Middle frontal gyrus (tissue), 1 donor: ENCODE results near the gene RUNX2.

ENCODE experiments used
- DNase-seq: peaks from one replicate; pipeline ENCODE4 v3.0.0-alpha.2; 2015; ENCODE audit warnings: low spot score; ENCODE audit errors: extremely low spot score

Gene RUNX2

DNA sequence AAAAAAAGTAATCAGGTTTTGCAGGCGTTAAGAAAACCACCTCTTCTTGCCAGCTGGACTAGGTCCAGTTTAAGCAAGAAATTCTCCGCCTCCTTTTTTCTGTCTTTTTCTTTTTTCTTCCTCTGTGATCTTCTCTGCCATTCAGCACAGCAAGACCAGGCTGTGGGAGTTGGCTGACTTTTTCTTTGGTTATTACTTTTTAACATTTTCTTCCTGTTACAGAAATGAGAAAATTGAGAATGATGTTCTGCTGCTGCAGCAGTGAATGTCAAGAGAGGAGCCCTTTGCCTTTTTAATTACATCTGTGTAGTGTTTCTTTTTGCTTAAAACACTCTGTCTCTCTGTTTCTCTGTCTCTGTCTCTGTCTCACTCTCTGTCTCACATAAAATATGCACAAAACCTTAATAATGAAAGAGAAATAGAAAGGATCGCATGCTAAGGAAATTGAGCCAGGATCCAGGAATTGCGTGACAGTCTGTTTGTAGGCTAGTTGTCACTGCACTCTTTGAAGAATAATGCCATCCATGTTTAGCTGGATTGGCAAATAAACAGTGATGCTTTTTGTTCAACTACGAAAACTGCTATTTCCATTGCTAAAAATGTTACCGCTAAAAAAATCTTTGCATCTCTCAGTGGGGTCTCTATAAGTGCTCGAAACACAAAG lies 152.8 kb downstream of the RUNX2 start:
- DNase-seq = no peak

DNA sequence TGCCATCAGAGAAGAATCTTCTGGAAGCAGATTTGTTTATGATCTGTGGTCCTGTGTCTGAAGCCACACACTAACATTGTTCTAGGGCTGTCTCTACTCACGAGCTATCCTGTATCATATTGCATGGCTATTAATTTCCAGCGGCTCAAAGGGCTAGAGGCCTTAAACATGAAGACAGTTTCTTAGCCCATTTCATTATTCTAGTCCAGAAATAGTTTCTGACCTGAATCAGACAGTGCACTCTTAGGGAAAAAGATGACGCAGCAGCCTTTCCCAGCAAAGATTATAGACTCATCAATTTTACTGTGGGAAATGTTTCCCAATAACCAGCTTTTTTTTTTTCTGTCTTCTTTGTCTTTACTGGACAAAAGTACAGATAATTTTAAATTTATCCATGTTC lies 154.9 kb downstream of the RUNX2 start:
- no peak for DNase-seq

DNA sequence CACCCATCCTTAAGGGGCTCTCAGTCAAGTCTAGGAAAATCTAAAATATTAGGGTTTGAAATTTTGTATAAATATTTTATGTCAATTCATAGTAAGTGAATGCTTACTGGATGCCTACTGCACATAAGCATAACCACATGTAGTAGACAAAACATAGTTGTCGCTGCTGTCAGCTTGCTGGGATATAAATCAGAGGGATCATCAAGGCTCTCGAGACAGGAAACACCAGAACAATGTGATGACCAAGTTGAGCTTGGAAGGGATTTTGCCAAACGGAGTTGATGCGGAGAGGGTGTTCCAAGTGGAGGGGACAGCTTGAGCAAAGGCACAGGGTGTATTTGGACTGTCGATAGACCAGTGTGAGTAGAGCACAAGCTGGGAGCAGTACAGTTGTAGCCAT lies 155.4 kb downstream of the RUNX2 start:
- DNase-seq = no peak

DNA sequence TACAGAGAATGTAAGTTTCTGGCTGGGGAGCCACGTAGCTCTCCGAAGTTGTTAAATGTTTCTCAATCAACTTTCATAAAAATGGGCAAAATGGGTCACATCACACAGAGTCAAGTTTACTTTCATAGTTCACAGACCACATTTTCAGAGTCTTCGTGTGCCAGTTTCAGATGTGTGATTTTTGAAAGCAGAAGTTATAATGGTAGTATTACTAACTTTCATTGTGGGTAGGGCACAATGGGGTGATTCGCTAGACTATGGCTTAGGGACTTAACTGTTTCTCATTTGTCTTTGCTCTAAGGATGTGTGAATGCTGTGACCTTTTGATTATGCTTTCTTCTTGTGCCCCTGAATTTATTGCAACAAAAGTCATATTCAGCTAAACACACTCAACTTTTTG lies 158.6 kb downstream of the RUNX2 start:
- no peak for DNase-seq

DNA sequence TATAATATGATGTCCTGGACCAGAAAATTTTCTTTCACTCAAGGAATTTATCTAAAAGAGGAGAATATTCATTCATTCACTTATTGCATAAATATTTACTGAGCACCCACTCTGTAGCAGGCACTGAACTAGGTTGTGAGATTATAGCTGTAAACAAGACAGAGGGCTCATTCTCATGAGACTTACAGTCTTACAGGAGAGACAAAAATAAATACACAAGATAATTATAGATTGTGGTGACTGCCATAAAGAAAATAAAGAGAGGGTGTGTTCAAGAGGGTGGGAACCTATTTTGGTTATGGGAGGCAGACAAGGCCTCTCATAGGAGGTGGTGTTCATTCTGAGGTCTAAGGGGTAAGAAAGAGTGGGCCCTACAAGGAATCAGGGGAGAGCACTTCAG lies 159.5 kb downstream of the RUNX2 start:
- no peak for DNase-seq

DNA sequence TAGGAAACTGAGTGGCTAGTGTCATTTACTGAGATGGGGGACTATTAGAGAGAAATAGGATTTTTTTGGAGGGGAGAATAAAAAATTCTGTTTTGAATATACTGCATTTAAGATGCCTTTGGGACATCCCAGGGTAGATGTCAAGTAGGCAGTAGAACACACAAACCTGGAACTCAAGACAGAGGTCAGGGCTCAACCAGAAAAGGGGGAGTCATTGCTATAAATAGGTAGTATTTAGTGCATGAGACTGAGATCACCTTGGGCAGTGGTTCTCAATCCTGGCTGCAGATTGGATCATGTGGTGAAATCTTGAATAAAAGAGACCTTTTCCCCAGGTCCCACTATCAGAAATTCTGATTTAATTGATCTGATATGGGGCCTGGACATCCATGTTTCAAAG lies 160.1 kb downstream of the RUNX2 start:
- DNase-seq = no peak

DNA sequence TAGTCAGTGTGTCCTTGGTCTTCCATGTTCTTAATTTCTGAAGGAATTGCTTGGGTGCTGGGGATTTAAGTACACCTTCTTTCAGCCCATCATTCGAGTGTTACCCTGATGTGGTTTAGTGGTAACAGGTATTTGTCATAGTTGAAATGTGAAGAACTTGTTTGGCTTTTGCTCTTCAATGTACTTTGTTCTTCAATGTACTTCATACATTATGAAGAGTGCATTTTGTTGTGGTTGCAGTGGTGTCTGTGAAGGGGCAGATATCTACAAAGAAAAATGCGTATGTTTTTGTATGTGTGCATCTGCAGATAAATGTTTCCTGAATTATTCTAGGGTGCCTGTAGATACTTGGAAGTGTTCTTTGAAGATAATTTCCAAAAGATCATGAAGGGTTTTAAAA lies 160.8 kb downstream of the RUNX2 start:
- no peak for DNase-seq

DNA sequence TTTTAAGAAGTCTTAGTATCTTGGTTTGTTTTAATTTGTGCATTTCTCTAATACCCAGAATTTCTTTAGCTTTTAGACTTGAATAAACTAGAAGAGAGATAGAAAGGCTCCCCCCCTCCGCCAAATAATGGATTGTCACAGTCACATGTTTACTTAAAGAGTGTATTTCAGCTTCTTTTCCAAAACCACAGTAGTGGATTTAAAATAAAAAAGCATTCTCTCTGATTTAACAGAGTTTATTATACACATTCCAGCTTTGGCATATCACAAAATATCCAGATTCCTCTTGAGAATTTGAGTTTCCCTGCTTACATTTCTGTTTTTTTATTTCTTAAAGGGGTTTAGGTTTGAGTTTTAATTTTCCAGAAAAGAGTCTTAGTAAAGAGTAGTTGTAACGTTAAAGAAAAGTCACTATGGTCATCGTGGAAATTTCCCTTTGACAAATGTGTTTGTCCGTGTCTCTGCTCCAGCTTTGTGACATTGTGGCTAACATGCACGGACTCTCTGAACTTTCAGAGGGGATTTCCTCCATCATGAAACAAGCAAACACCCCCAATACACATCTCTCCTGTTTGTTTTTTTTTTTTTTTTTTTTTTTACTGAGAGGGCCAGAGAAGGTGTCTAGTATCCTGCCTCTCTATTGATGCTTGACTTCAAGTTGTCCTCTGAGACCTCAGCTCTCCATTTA lies 163.1 kb downstream of the RUNX2 start:
- no peak for DNase-seq

DNA sequence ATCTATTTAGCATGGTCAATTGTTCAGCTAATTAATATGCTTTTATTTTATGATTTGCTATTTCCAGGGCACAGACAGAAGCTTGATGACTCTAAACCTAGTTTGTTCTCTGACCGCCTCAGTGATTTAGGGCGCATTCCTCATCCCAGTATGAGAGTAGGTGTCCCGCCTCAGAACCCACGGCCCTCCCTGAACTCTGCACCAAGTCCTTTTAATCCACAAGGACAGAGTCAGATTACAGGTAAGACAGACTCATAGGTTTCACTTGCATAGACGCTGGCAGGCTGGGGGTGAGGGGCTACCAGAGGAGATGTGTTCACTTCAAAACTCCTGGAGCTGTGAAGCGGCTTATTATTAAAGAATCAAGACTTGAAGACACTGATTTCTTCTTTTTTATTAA lies 163.7 kb downstream of the RUNX2 start:
- DNase-seq = no peak

DNA sequence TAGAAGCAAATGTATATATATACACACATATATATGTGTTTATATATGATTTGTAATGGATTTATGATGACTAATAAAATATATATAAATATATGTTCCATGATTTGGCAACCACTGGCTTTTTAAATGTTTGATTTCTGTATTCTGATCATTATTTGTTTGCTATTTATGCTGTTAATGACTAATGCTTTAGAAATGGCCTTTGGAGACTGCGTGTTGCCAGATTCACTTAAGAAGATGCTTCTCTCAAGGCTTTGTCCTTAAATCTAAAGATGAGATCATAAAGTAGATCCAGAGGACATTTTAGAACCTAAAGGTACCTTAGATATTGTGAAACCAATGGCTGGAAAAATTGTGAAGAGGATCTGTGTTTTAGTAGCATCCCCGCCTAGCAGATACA lies 165.6 kb downstream of the RUNX2 start:
- no peak for DNase-seq

DNA sequence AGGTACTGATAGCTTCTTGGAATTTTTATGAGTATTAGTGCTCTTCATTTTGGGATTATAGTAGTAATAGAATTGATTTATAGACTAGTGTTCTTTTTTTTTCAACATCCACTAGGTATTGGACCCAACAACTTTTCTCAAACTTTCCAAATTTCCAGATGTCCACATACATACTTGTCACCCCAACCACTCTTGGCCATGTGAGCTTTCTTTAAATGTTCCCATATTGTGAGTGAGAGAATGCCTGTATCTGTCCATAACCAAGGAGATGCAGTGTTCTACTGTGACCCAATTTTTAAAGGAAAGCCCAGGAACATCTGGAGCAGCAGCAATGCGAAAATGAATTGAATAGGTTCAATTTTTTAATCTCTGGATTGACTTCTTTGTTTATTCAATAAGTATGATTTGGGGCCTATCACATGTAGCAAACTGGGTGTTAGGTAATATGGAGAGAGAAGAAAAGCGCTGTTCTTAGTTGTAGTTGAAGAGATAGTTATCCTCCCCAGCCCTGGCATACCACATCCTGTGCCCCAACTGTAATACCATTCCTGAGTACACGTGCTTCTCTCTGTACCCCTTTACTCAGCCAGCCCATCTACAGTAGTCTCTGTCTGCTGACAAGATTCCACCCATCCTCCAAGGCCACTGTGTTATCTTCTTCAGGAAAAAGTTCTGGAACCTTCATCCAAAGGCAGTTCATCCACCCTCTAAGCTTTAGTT lies 166.4 kb downstream of the RUNX2 start:
- DNase-seq = no peak

DNA sequence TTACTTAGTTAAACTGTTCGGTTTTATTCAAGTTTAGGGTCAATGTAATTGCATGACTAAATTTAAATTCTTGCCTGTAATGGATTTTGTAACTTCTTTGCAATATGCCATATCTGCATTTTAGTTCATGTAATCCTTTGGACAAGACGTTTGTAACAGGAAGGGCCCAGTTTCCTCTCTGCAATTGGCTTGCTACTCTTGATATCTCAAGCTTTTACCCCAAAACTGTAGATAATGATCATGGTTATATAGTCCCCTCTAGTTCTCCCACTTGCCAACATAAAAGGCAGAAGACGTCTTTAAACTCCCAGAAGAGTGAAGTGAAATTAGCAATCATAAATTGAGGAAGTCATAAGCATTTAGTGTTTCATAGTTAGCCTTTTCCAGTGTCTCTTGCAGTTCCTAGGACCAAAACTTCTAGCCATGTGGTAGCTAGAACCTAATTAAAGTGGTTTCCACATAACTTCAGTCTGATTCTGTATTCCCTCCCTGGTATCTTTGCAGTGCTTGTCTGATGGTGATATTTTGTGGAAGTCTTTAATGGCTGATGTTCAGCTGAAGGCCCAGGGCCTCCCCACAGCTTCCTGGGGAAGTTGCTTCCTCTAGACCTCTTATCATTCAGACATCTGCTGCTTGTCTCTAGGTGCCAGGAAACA lies 167.4 kb downstream of the RUNX2 start:
- DNase-seq = no peak

DNA sequence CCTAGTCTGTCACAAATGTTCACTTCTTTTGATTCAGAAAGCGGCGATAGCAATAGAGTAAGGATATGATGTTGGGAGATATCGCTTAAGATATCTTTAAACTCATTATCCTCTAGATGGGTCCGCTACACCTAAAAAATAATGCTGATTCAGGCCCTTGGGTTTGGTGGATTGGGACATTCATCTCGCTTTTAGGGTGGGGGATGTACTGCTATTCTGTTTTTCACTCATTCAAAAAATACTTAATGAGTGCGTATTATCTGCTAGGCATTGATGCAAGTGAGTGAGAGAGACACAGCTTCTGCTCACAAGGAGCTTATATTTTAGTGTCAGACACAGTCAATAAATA lies 167.9 kb downstream of the RUNX2 start:
- DNase-seq = no peak

DNA sequence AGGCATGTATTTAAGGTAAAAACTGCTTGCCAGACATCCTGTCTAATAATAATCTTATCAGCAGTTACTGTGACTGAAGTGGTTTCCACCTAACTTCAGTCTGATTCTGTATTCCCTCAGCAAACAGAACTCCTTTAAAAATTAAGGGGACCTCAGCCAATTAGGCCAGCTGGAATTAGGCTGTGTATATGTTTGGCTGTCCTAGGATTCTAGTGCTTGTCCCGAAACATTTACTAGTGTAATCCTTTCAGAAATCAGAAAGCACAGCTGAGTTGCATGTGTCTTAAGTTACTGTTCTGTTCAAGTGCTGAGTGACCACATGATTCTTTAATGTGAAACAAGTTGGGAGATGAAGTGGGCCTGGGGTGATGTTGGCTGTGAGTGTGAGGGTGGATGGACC lies 170.5 kb downstream of the RUNX2 start:
- no peak for DNase-seq

DNA sequence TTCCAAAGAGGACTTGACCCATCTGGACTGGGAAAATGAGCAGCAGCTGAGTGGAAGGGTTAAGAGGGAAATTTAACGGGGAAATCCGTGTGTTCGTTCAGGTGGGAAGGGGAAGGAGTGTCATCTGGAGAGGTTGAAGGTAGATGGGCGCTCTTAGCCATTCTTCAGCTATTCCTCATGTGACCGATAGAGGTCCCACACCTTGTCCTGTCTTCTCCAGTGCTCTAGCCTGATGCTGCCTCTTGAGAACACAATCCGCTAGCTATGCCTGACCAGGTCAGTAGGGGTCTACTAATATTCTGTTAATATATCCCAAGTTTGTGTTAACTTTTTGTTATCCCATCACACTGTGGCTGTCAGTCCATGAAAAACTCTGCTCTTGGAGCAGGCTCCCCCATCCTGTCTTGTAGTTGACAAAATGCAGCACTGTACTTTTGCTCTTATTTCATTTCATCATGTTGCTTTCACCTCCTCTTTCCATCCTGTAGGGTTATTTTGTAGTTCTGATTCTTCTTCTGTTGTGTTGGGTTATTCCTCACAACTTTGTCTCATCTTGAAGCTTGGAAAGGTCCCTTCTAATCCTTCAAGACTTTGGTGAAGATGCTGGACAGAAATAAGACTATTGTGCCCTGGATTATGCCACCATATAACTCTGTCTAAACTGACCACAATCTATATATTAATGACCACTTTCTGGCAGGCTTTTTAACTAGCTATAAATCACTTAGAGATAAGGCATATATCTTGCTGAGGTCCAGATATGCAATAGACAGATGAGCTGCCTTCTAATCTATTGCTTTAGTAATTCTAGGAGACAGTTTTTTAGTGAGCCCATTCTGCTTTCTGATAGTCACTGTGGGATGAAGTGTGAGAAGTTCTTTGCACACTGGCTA lies 173.0 kb downstream of the RUNX2 start:
- DNase-seq = no peak

DNA sequence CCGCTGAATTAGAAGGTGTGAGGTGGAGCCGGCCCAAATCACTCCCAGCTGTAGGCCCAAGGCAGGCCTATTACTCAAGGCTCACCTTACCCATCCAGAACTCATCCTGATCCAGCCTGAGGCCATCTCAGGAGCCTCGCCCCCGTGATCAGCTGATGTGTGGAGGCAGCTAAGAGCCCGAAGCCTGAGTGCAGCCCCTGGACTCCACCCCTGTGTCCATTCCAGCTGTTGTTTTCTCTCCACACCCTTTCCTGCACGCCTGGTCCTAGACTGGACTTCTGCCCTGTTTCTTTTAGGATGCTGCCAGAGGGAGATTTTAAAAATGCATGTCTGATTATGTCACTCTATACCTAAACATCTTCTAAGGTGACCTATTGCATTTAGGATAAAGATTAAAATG lies 174.3 kb downstream of the RUNX2 start:
- no peak for DNase-seq

DNA sequence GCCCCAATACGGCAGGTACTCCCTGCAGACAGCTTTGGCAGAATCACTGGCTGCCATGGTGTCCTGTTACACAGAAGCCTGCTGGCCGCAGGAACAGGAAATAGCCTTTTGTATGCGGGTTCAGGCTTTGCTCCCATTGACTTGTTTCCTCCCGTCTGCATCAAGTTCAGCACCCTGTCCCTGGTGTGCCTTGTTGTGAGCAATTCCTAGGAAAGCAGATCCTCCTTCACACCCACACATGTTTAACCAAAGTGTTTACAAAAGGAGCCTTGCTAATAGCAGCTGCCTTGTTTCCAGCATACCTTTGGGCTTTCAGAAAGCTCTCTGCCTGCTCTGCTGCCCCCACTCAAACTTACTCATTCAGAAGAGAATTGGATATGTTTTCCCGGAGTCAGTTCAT lies 176.8 kb downstream of the RUNX2 start:
- DNase-seq = no peak

DNA sequence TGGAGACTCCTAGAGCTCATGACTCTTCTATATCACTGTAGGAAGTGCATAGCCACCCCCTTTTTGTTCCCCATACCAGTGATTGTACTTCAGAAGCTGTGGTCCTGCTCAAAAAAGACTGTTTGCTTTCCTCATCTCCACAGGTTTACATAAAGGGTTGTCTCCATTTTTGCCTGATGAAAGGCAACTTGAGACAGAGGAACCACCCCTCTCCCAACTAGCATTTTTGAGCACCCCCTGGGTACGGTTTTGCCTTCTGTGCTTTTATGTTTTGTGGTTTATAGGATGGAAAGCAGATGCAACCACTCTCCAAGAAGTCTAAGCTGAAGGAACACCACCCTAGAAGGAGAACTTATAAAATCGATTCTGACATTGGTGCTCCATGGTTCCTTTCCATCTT lies 177.3 kb downstream of the RUNX2 start:
- no peak for DNase-seq

DNA sequence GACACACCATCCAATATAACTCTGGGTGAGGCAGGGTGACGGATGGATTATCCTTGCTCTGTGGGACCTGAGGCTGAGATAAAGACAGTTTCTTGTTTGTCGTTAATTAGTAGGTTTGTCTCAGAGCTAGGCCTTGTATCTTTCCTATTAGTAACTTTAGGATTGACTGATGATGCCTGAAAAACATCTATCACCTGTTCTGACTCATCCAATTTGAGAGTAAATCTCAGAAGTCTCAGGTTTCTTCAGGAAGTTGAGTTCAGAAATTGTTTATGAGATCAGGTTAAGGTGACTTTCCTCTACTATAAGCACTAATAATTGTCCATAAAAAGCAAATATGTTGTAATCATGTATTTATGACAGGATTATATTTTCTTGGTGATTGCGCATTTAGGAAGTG lies 179.1 kb downstream of the RUNX2 start:
- DNase-seq = no peak

DNA sequence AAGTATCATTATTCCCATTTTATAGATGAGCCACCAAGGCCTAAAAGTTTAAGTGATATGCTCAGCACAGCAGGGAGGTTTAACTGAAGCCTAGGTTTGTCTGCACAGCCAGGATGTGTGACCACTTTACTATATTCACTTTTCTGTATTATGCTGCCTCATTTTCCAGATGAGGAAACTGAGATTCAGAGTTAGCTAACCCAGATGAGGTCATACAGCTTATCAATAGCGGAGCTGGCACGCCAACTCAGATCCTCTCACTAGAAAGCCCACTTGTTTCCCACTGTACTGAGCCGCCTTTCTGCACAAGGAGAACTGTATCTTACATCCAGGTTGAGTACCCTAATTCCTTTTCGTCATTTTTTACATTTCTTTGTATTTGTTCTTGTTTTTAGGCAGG lies 181.3 kb downstream of the RUNX2 start:
- DNase-seq = no peak

DNA sequence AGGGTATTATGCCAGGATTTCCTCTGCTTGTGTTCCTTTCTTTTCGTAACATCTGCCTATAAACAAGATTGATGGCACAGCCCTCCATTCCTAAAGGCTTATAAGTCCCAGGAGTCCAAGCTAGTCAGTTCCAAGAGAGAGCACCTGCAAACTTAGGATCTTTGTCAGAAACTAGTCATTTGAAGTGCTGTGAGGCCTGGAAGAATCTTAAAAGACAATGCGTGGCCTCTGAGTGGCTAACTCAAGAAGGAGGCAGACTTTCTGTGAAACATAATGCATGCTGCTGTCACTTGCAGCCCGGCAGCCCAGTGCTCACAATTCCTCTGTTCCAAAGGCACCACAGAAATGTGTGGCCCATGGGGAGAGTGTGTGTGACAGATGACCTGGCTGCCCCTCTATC lies 184.6 kb downstream of the RUNX2 start:
- no peak for DNase-seq
